ENCODE results near the gene PLD4. TPM values are rescaled to one million over a fixed set of nuclear protein-coding genes. Genes with fewer than 3 reads are reported as not detected.
"Not testable (repeated sequence)": the region's sequence is repeated elsewhere in the genome, so short reads cannot be mapped to it uniquely, and the experiment has no call there.

Gene PLD4
- total and polyA plus RNA-seq, 7 donors = 0.04 to 0.25 TPM; not detected in 5

DNA sequence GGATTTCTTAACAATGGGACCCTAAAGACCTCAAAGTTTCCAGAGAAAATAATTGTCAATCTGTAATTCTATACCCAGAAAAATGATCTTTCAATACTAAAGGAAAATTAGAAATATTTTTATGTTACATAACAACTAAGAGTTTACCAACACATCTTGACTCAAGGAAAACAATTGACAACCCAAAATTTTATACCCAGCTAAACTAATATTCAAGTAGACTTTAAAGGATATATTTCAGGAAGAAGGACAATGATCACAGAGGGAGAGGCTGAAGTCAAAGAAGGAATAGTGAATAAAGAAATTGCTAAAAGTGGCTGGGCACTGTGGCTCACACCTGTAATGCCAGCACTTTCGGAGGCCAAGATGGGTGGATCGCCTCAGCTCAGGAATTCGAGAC, 12.6 kb upstream of the PLD4 start:
- DNase-seq (no peak), ATAC-seq (no peak)
- H3K27ac ChIP-seq = no peak overlapping the region
- TF ChIP-seq, protein P1, sequence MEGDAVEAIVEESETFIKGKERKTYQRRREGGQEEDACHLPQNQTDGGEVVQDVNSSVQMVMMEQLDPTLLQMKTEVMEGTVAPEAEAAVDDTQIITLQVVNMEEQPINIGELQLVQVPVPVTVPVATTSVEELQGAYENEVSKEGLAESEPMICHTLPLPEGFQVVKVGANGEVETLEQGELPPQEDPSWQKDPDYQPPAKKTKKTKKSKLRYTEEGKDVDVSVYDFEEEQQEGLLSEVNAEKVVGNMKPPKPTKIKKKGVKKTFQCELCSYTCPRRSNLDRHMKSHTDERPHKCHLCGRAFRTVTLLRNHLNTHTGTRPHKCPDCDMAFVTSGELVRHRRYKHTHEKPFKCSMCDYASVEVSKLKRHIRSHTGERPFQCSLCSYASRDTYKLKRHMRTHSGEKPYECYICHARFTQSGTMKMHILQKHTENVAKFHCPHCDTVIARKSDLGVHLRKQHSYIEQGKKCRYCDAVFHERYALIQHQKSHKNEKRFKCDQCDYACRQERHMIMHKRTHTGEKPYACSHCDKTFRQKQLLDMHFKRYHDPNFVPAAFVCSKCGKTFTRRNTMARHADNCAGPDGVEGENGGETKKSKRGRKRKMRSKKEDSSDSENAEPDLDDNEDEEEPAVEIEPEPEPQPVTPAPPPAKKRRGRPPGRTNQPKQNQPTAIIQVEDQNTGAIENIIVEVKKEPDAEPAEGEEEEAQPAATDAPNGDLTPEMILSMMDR (IDR thresholded peaks at IDR 0.05) = no peak
- H3K27me3 ChIP-seq (ENCODE audit: insufficient read depth in 3 of 3, low read length in 2 of 3) = peaks cover 0 to 29% (median 2%) of the 10 kb centered on the region in 3 donors
- intact Hi-C loops (cut with DNase I) = no loop called here
- 90 to 91% (median 90%) methylated on average over 3 of the region's 3 CpGs for WGBS, 3 donors
- H3K36me3 ChIP-seq (ENCODE audit: insufficient read depth in 1 of 2, low read depth in 1 of 2) = no peaks in the 10 kb centered on the region
- H3K4me1 ChIP-seq = no peaks in the 10 kb centered on the region
- peaks cover 10% of the 10 kb centered on the region for H3K9me3 ChIP-seq
- H3K4me3 ChIP-seq = no peak overlapping the region

DNA sequence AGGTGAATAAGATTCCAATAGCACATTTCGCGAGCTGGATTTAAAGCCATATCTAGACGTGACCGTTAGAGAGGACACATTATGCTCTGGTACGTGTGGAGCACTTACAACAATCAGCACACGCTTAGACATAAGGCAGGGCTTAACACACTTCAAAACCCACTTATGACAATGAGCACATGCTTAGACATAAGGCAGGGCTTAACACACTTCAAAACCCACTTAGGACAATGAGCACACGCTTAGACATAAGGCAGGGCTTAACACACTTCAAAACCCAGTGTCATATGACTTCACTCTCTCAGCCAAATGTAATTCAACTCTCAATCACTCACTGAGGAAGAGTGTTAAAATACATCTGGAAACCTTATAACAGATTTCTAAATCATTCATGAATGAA, 11.2 kb upstream of the PLD4 start:
- Histone ChIP-seq H3K27ac (no peak overlapping the region), H3K4me3 (no peak overlapping the region), H3K9me3 (peaks cover 10% of the 10 kb centered on the region), H3K27me3 (ENCODE audit: insufficient read depth in 3 of 3, low read length in 2 of 3) (peaks cover 0 to 29% (median 2%) of the 10 kb centered on the region in 3 donors), H3K36me3 (ENCODE audit: insufficient read depth in 1 of 2, low read depth in 1 of 2) (no peaks in the 10 kb centered on the region), H3K4me1 (no peaks in the 10 kb centered on the region)
- intact Hi-C loops (cut with DNase I) = no loop called here
- WGBS, 3 donors = 56 to 66% (median 61%) methylated on average over 7 of the region's 7 CpGs
- TF ChIP-seq, protein P1 (IDR thresholded peaks at IDR 0.05) = no peak
- DNase-seq (no peak), ATAC-seq (no peak)

DNA sequence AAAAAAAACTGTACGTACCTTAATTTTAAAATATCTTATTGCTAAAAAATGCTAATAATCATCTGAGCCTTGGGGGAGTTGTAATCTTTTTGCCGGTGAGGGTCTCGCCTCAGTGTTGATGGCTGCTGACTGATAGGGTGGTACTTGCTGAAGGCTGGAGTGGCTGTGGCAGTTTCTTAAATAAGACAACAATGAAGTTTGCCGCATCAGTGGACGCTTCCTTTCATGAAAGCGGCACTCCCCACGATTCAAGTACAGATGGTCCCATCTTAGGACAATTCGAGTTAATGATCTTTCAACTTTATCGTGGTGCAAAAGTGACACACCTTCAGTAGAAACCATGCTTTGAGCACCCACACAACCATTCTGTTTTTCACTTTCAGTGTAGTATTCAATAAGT, 7.6 kb upstream of the PLD4 start:
- Histone ChIP-seq H3K27me3 (ENCODE audit: insufficient read depth in 3 of 3, low read length in 2 of 3) (peaks cover 0 to 21% (median 0%) of the 10 kb centered on the region in 3 donors), H3K27ac (no peak overlapping the region), H3K4me3 (no peak overlapping the region), H3K36me3 (ENCODE audit: insufficient read depth in 1 of 2, low read depth in 1 of 2) (no peaks in the 10 kb centered on the region), H3K9me3 (peaks cover 9% of the 10 kb centered on the region), H3K4me1 (no peaks in the 10 kb centered on the region)
- no peak for ATAC-seq
- no peak for DNase-seq
- 88 to 94% (median 89%) methylated on average over 9 of the region's 9 CpGs for WGBS, 3 donors
- intact Hi-C loops (cut with DNase I) = no loop called here
- TF ChIP-seq, protein P1 (IDR thresholded peaks at IDR 0.05) = no peak

DNA sequence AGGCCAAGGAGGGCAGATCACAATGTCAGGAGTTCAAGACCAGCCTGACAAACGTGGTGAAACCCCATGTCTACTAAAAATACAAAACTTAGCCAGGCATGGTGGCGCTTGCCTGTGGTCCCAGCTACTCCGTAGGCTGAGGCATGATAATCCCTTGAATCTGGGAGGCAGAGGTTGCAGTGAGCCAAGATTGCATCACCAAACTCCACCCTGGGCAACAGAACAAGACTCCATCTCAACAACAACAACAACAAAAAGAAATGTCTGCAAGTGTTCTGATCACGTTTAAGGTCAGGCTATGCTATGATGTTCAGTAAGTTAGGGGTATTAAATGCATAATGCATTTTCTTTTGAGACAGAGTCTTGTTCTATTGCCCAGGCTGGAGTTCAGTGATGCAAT, 6.7 kb upstream of the PLD4 start:
- Histone ChIP-seq H3K36me3 (ENCODE audit: insufficient read depth in 1 of 2, low read depth in 1 of 2) (no peaks in the 10 kb centered on the region), H3K9me3 (peaks cover under 1% of the 10 kb centered on the region), H3K4me1 (no peaks in the 10 kb centered on the region), H3K4me3 (no peak overlapping the region), H3K27ac (no peak overlapping the region), H3K27me3 (ENCODE audit: insufficient read depth in 3 of 3, low read length in 2 of 3) (peaks cover 0 to 18% (median 0%) of the 10 kb centered on the region in 3 donors)
- WGBS, 3 donors = 28 to 53% (median 34%) methylated on average over 4 of the region's 4 CpGs
- TF ChIP-seq, protein P1 (IDR thresholded peaks at IDR 0.05) = no peak
- ATAC-seq (no peak), DNase-seq (no peak)
- intact Hi-C loops (cut with DNase I) = no loop called here

DNA sequence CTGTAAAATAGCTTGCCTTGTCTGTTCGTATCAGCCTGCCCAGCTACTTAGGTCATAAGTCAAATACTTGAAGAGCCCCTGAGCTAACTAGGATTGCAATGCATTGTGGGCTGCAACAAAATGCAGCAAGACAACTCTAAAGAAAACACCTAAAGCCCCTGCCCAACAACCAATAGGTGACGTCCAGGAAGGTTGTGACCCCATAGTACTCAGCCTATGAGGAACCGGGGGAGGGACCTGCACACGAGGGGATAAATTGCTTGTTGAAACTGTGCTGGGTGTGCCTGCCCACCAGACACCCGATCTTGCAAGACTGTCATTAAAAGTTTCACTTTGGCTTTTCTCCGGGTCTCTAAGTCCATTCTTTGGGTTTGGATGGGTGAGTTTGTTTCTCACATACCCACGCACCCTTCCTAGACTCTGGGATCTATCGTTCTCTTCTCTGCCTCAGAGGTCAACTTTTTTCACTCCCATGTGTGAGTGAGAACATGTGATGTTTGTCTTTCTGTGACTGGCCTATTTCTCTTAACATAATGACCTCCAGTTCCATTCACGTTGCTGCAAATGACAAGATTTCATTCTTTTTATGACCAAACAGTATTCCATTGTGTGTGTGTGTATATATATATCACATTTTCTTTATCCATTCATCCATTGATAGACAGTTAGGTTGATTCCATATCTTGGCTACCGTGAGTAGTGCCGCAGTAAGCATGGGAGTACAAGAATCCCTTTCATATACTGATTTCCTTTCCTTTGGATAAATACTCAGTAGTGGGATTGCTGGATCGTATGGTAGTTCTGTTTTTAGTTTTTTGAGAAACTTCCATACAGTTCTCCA, 5.3 kb upstream of the PLD4 start:
- H3K9me3 ChIP-seq; H3K4me1 ChIP-seq; H3K4me3 ChIP-seq; ATAC-seq; H3K27me3 ChIP-seq (ENCODE audit: insufficient read depth in 3 of 3, low read length in 2 of 3); intact Hi-C loops (cut with DNase I); DNase-seq; H3K27ac ChIP-seq; H3K36me3 ChIP-seq (ENCODE audit: insufficient read depth in 1 of 2, low read depth in 1 of 2): not testable (repeated sequence)
- 70 to 77% (median 75%) methylated on average over 12 of the region's 12 CpGs for WGBS, 3 donors

All from psoas muscle (tissue), 8 donors.